ENCODE measurements around the gene HOXA10. TPM values are rescaled to one million over a fixed set of nuclear protein-coding genes. Genes with fewer than 3 reads are reported as not detected.

Gene HOXA10
- total RNA-seq, 1 experiment from 2014 or later = 19.6 TPM

- H3K36me3 ChIP-seq (ENCODE audit: control insufficient read depth in 1 of 2, insufficient read depth in 2 of 2, low read length in 2 of 2) = peaks cover 3 to 4% of the 10 kb centered on the region in 2 experiments; a peak in 1 of 4 replicates
- H3K9me3 ChIP-seq (ENCODE audit: control insufficient read depth in 1 of 2, insufficient read depth in 1 of 2, low read depth in 1 of 2, low read length in 2 of 2) = no peaks in the 10 kb centered on the region
- H3K9me2 ChIP-seq (ENCODE audit: insufficient read depth) = no peaks in the 10 kb centered on the region
- peak overlapping the region; percentile 95 for H3K4me2 ChIP-seq (ENCODE audit: low read length)
- peak overlapping the region; percentile 82 for H3K27ac ChIP-seq (ENCODE audit: low read depth, low read length)
- ATAC-seq (peak; percentile 41), DNase-seq (ENCODE audit: low read depth, low spot score) (no peak)
- H3K79me2 ChIP-seq (ENCODE audit: insufficient read depth, low read length) = peaks cover 45% of the 10 kb centered on the region
- no peaks in the 10 kb centered on the region for H3K27me3 ChIP-seq (ENCODE audit: insufficient read depth, low read length)
- POLR2A ChIA-PET = interaction anchor here (0.8 to 2.5 kb wide), 6 partner anchors 8 to 470 kb away, joined by 3 to 8 read pairs (median 4); no protein-coding TSS in a partner anchor
- TF ChIP-seq EZH2phosphoT487 (IDR thresholded peaks at IDR 0.05; ENCODE audit: borderline replicate concordance) = no peak
- no peak for TF ChIP-seq SIN3A (IDR thresholded peaks at IDR 0.05; ENCODE audit: low read depth)
- no peak for TF ChIP-seq SRF (IDR thresholded peaks at IDR 0.05; ENCODE audit: low read depth)
- no peak for TF ChIP-seq EGR1 (IDR thresholded peaks at IDR 0.05; ENCODE audit: low read depth)
- TF ChIP-seq EZH2 (IDR thresholded peaks at IDR 0.05) = no peak
- TF ChIP-seq CBX3 (IDR thresholded peaks at IDR 0.05; ENCODE audit: low read depth) = no peak
- TF ChIP-seq ELF1 (IDR thresholded peaks at IDR 0.05; ENCODE audit: borderline replicate concordance, low read depth) = no peak
- no peak for TF ChIP-seq FOSL1 (IDR thresholded peaks at IDR 0.05; ENCODE audit: low read depth)
- peak overlapping the region; percentile 6 for H2AFZ ChIP-seq (ENCODE audit: low read depth, low read length, poor library complexity, severe bottlenecking)
- CTCF ChIA-PET = interaction anchor here (0.6 to 3.7 kb wide), 8 partner anchors 11 to 468 kb away, joined by 3 to 27 read pairs (median 4); no protein-coding TSS in a partner anchor
- RAD21 ChIA-PET (ENCODE audit: low non-redundant PET in 1 of 2, low total read pairs in 2 of 2, uncharacterized antibody in 2 of 2, unreplicated experiment in 2 of 2) = interaction anchor here (0.5 to 1.2 kb wide), 5 partner anchors 11 to 780 kb away, joined by 3 to 4 read pairs (median 3); no protein-coding TSS in a partner anchor
- BruUV-seq (replicated peaks) = no TSS peak
- peaks cover 26 to 63% of the 10 kb centered on the region in 2 experiments for H3K4me1 ChIP-seq (ENCODE audit: control insufficient read depth in 1 of 2, insufficient read depth in 2 of 2, low read length in 2 of 2)
- H3K9ac ChIP-seq (ENCODE audit: low read length) = peak overlapping the region; percentile 74
- H4K20me1 ChIP-seq (ENCODE audit: insufficient read depth) = no peaks in the 10 kb centered on the region
- intact Hi-C loops (cut with micrococcal nuclease) = loop anchor here (5.0 kb wide), 1 partner anchor 298 kb away; no protein-coding TSS in a partner anchor
- peak overlapping the region; percentile 60 to 71 for H3K4me3 ChIP-seq (replicated peaks in 1 of 2; ENCODE audit: low read depth in 1 of 2, low read length in 2 of 2)
Measured at GRCh38 chr7:27149842-27150567, 24.1 kb downstream of the HOXA10 start.
